HG03097 (cell line): ENCODE measurements around the gene ADAT3.
"Not testable (repeated sequence)": the region's sequence is repeated elsewhere in the genome, so short reads cannot be mapped to it uniquely, and the experiment has no call there.

Experiments used
- ATAC-seq: cut with Tn5 transposase; IDR thresholded peaks from one replicate; pipeline ENCODE4 v1.9.1; 2021; ENCODE audit not compliant: unreplicated experiment, low FRiP score

ADAT3 gene

DNA sequence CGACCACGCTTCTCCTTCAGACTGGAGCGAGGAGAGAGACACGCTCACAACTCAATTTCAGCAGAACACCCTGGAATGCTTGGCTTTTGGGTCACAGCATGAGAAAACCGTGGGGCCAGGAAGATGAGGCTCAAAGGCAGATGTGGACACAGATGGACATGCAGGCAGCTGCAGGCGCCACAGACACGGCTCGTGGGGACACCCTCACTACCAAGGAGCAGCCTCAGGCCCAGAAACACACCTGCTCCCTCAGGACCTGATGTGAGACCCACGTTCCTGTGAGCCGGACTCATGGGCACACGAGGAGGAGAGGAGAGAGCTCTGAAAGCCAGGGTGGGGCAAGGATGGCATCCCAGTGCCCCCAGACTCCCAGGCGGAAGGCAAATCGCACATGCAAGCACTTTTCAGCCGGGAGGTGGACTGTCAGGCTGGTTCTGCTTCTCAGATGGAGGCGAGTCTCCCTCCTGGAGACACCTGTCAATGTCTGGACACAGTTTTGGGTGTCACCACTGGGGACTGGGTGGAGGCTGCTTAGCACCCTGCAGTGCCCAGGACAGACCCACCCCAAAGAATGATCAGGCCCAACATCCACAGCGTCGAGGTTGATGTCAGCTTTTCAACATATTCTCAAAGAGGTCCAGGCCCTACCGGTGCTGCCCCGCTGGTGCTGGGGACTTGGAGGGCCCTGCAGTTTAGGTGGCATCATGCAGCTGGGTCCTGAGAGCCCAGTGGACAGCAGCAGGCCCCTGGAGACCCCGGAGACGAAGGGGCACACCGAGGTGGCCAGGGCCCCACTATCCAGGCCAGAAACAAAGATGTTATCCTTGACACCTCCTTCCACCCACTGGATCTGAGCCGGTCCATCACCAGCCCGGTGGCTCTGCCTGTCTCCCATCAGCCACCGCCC, 22.2 kb upstream of the ADAT3 start:
- ATAC-seq: no peak

DNA sequence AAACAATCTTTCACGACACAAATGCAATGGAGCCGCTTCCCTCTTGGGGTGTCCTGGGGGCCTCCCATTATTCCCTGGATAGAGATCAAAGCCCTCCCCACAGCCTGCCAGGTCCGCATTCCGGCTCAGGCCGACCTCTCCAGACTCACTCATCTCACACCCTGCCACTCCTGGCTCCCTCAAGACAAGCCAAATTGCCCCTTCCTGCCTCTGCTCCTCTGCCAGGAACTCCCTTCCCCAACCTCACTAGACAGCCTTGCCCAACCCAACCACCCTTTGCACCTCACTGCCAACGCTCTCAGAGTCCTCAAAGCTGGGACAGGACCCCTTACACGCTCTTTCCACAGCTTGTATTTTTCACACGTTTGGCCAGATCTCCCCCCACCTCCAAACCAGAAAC, 21.4 kb upstream of the ADAT3 start:
- no peak for ATAC-seq

DNA sequence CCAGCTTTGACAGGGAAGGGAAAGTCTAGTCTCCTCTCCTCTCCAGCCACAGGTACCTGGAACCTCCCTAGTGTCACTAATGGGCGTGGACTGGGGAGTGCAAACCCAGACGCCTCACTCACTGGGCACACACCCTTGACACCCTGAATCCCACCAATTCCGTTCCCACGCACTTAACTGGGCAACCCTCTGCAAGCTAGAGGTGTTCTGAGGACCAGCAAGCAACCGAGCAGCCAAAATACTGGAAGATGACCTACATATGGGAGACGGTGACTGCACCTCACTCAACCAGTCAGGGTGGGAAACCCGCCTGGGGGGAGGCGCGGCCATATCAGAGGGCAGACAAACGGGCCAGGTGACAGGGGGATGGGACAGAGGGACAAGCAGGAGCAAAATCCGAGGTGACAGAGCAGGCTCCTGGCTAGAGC, 20.9 kb upstream of the ADAT3 start:
- no peak for ATAC-seq

DNA sequence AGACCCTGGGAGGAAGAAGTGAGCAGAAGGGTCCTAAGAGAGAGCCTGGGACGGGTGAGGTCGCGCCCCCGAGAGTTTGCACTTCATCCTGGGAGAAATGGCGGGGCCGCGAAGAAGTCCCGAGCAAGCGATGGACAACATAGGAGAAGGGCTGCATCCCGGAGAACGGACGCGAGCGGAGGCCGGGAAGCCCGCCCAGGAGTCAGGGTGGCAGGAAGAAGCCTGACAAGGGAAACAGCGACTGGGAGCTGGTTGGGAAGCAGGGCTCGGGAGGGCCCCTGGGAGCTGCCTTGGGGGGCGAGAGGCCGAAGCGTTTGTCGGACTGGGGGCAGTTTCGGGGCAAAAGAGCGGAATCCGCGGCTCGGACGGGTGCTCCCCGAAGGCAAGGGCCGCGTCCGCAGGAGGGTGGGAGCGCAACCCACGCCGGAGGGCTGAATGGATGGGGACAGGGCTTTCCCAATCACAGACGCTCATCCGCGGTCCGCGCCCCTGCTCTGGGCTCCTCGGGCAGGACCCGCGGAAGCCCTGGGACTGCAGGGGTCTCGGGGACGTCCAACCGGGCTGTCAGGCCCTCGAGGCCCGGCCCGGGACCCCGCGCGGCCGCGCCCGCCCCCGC, 20.4 kb upstream of the ADAT3 start:
- peak; percentile 14 for ATAC-seq

DNA sequence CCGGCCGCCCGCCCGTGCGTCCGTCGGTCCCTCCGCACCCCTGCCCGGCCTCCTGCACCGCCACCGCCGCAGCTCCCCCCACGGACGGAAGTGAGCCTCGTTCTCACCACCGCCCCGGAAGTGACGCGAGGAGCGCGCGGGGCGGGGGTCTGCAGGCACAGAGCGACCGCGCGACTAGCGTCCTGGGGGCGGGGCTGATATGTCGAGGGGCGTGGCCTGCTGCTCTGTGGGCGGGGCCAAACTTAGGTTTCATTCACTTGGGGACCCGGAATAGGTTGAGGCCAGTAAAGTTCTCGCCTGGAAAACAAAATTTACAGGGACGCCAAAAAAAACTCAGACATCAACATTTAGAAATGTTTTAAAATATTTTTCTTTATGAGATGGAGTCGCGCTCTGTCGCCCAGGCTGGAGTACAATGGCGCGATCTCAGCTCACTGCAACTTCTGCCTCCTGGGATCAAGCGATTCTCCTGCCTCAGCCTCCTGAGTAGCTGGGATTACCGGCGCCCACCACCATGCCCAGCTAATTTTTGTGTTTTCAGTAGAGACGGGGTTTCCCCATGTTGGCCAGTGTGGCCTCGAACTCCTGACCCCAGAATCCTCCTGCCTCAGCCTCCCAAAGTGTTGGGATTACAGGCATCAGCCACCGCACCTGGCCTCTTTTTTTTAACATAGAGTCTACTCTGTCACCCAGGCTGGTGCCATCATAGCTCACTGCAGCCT, 19.6 kb upstream of the ADAT3 start, which contains the start of gene ABHD17A:
TSS of gene ABHD17A (minus strand) at position 99 of the 722 bp plus-strand sequence. CDS start 3,930 bp downstream, outside the sequence.
- peak; percentile 65 for ATAC-seq

DNA sequence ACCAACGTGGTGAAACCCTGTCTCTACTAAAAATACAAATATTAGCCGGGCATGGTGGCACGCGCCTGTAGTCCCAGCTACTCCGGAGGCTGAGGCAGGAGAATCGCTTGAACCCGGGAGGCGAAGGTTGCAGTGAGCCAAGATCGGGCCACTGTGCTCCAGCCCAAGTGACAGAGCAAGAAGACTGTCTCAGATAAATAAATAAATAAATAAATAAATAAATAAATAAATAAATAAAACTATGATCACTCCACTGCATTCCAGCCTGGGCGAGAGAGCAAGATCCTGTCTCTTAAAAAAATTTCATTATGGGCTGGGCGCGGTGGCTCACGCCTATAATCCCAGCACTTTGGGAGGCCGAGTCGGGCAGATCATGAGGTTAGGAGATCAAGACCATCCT, 18.8 kb upstream of the ADAT3 start:
- not testable (repeated sequence) for ATAC-seq

DNA sequence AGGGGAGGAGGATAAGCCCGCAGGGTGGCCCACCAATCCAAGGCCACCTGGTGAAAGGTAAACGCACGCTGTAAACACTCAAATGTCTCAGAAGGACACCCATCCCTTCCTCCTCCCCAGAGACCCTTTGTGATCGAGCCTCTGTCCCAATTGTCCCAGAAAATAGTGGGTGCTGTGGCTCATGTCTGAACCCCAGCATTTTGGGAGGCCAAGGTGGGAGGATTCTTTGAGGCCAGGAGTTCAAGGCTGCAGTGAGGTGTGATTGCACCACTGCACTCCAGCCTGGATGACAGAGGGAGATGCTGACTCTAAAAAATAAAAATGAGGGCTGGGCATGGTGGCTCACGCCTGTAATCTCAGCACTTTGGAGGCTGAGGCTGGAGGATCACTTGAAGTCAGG, 16.8 kb upstream of the ADAT3 start:
- ATAC-seq: no peak

DNA sequence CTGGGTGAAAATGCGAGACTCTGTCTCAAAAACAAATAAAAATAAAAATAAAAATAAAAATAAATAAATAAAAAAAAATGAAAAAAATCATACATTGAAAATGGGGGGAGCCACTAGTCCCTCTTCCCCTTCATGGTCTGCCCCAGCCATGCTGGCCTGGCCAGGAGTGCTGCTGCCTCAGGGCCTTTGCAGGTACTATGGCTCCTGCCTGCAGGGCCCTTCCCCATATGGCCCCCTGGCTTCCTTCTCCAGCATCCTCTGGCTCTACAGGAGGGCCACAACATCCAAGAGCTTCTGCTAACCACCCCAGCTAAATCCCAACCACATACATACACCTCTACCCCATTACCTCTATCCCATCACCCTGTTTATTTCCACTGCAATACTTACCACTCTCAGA, 15.3 kb upstream of the ADAT3 start:
- ATAC-seq: no peak

DNA sequence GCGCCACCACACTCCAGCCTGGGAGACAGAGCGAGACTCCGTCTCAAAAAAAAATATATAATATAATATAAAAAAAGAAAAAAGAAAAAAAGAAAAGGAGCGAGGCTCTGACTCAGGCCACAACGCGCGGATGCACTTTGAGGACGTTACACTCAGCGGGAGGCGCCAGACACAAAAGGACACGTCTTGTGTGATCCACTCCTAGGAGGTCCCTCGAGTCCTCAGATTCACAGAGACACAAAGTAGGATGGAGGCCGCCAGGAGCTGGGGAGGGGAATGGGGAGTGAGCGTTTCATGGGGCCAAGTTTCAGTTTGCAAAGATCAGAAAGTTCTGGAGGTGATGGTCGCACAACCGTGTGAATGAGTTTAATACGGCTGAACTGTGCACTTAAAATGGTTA, 11.4 kb upstream of the ADAT3 start:
- ATAC-seq: no peak

DNA sequence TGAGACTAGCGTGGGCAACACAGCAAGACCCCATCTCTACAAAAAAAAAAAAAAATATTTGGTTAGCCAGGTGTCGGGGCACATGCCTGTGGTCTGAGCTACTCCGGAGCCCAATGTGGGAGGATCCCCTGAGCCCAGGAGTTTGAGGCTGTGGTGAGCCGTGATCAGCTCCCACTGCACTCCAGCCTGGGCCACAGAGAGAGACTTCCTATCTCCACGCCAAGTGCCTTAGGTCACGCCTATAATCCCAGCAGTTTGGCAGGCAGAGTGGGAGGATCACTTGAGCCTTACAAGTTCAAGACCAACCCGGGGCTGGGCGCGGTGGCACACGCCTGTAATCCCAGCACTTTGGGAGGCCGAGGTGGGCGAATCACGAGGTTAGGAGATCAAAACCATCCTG, 8.7 kb upstream of the ADAT3 start:
- ATAC-seq: no peak

DNA sequence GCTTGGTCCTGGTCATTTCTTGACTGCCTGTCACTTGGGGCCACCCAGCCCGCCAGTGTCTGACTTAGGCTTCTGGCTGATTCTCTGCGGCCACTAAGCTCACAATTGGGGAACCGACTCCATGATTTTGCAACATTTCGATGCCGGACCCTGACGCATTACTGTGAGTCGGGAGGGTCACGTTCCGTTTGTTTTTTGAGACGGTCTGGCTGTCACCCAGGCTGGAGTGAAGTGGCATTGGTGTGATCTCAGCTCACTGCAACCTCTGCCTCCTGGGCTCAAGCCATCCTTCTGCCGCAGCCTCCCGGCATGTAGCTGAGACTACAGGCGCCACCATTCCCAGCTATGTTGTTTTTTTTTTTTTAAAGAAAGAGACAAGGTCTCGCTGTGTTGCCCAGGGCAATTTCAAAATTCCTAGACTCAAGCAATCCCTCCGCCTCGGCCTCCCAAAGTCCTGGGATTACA, 3.2 kb upstream of the ADAT3 start:
- no peak for ATAC-seq

DNA sequence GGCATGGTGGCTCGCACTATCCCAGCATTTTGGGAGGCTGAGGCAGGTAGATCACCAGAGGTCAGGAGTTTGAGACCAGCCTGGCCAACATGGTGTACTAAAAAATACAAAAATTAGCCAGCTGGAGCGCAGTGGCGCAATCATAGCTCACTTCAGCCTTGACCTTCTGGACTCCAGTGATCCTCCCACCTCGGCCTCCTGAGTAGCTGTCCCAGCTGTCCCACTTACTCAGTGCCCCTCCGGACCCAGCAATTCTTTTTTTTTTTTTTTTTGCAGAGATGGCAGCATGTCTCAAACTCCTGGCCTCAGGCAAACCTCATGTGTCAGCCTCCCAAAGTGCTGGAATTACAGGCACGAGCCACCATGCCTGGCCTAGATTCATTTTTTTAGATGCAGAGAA, 2.3 kb upstream of the ADAT3 start:
- ATAC-seq: no peak

DNA sequence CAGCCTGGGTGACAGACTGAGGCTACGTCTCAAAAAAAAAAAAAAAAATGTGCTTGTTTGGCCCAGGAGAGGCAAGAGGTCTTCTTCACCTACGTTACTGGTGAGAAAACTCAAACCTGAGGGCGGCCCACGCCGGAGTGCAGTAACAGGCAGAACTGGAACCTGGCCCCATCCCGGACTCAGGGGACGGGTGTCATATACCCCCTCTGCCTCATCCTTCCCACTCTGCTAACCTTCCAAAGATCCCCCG, 414 bp upstream of the ADAT3 start:
- no peak for ATAC-seq

DNA sequence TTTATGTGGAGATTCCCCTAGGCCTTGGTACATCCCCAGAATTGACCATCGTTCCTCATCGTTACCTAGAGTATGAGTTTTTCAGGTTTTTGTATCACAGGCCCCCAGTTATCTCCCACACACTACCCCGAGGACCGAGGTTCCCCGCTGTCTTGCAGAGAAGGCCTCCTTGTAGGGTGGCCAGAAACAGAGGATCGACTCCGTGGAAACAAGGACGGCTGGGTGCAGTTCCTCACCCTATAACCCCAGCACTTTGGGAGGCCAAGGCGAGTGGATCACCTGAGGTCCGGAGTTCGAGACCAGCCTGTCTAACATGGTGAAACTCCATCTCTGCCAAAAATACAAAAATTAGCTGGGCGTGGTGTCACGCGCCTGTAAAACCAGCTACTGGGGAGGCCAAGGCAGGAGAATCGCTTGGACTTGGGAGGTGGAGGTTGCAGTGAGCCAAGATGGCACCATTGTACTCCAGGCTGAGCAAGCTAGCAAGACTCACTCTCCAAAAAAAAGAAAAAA, 720 bp downstream of the ADAT3 start:
- ATAC-seq: no peak

DNA sequence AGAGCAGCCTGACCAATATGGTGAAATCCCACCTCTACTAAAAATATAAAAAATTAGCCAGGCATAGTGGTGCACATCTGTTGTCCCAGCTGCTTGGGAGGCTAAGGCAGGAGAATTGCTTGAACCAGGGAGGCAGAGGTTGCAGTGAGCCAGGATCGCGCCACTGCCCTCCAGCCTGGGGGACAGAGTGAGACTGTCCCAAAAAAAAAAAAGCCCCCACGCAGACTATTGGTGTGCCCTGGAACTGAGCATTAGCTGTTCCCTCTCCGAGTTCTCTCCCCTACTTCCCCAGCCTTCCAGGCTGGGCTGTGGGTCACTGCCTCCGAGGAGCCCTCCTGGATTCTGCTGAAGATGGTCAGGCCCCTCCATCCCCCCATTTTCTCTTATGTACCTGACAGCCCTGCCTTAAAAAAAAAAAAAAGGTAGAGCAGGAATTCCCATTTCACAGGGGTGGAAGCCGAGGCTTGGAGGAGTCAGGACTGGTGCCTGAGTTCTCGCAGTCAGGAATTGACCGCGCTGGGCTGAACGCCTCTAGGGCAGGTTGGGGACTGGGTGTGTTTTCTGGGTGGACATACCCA, 1.9 kb downstream of the ADAT3 start:
- no peak for ATAC-seq

DNA sequence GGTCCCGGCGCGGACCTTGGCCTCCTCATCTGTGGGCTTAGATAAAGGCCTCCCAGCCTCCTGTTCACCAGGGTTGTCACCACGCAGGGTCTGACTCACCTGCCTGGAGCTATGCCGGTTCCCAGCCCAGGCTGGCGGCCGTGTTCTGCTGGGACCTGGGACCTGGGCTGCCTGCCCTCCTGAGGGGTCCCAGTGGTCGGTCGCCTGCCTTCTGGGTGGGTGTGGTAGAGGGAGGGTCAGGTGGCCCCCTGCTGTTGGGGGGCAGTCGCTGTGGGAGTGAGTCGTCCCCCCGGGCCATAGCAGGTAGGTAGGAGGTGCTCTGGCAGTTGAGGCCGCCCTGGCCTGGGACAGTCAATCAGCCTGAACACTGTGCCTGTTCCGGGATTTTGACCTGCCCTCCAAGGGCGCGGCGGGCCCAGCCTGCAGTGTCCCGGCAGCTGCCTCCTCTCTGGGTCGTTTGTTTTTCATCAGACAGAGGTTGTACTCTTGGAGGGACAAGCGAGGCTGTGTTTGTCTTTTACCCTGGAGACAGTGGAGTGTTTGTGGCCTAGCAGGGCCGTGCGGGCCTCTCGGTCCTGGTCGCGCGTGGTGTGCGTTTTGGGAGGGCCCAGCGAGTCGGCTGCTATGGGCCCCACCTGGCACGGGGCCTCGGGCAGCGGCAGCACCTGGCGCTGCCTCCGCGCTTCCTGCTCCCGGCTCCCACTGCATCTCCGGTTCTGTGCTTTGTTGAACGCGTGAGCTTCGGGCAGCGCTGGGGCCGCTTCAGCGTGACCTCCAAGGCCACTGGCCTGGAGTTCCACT, 2.6 kb downstream of the ADAT3 start:
- ATAC-seq: no peak

DNA sequence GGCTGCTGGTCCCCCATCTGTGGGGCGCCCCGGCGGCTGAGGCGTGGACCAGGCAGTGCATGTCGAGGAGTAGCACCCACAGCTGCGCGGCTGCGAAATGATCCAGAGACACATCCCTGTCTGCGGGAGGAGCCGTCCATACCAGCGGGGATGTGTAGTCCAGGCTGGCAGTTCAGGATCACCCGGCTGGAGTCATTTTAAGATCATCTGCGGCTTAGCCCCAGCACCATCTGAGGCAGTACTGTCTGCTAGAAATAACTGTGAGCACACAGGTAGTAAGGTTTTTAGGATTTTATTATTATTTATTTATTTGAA, 3.1 kb downstream of the ADAT3 start:
- ATAC-seq: no peak

DNA sequence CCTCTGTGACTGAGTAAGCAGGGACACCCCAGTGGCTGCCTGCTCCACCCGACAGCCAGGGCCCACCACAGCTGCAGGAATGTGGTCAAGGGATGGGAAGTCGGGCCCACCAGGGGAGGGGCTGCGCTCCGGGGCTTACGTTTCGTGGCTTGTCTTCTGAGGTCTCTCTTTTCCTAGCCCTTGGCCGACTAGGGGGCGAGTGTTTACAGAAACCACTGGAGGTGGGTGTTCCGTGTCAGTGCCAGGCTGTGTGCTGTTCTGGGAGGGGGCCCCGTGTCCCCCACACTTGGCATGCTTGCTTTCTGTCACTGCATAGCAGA, 4.5 kb downstream of the ADAT3 start:
- no peak for ATAC-seq

DNA sequence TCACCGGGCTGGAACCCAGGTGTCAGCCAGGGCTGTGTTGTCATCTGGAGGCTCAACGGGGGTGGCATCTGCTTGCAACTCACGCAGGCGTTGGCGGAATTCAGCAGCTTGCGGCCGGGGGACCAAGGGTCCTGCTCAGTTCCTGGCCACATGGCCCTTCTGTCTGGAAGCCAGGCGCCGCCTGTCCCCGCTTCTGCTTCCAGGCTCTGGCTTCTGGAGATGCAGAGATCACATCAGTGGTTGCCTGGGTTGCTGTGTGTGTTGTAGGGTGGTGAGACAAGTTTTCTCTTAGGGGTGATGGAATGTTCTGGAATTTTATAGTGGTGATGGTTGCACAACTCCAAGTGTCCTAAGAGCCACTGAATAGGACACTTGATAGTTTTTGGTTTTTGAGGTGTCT, 5.0 kb downstream of the ADAT3 start:
- ATAC-seq: no peak

DNA sequence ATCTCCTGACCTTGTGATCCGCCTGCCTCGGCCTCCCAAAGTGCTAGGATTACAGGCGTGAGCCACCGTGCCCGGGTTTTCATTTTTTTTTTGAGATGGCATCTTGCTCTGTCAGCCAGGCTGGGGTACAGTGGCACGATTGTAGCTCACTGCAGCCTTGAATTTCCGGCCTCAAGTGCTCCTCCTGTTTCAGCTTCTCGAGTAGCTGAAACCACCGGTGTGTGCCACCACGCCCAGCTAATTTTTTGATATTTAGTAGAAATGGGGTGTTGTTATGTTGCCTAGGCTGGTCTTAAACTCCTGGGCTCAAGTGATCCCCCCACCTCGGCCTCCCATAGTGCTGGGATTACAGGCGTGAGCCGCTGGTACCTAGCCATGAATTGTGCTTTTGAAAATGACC, 5.9 kb downstream of the ADAT3 start:
- ATAC-seq: no peak

DNA sequence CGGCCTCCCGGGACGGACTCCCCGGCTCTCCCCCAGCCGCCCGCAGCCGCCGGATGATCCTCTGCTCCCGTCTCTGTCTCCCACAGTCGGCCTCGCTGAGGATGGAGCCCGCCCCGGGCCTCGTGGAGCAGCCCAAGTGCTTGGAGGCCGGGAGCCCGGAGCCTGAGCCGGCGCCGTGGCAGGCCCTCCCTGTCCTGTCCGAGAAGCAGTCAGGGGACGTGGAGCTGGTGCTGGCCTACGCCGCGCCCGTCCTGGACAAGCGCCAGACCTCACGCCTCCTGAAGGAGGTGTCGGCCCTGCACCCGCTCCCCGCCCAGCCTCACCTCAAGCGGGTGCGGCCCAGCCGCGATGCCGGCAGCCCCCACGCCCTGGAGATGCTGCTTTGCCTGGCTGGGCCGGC, 6.8 kb downstream of the ADAT3 start:
- ATAC-seq: no peak
